Measurements from ENCODE around the gene EPS8L2. TPM values are rescaled to one million over a fixed set of nuclear protein-coding genes. Genes with fewer than 3 reads are reported as not detected.

EPS8L2 gene
- polyA plus RNA-seq, 1 experiment: 44.4 TPM

- CTCF ChIA-PET: interaction anchor here (0.6 to 1.7 kb wide), 8 partner anchors 10 to 70 kb away, joined by 3 to 8 read pairs (median 4); partner anchors contain the start of genes TALDO1 and TMEM80
- H3K36me3 ChIP-seq (ENCODE audit: control insufficient read depth, insufficient read depth, low read length): peaks cover 30% of the 10 kb centered on the region
- no peak overlapping the region for H3K4me3 ChIP-seq (ENCODE audit: low read depth, low read length)
- POLR2A ChIA-PET: no interaction called here
- no peak for DNase-seq (ENCODE audit: low read depth)
- TF ChIP-seq CTCF (IDR thresholded peaks at IDR 0.05; ENCODE audit: insufficient read depth, low read depth, low read length): peak; percentile 56
- no peaks in the 10 kb centered on the region for H3K27me3 ChIP-seq (ENCODE audit: control insufficient read depth, insufficient read depth, low read length)
Observed at GRCh38 chr11:765025-765801, 59.2 kb downstream of the EPS8L2 start.

- POLR2A ChIA-PET: no interaction called here
- CTCF ChIA-PET: interaction anchor here (0.7 to 1.7 kb wide), 6 partner anchors 10 to 70 kb away, joined by 3 to 8 read pairs (median 5); partner anchors contain the start of genes TALDO1 and TMEM80
Observed at GRCh38 chr11:765802-766091, 59.7 kb downstream of the EPS8L2 start.

GRCh38 chr11:766106-766935, 60.3 kb downstream of the EPS8L2 start:
- ChIA-PET CTCF (interaction anchor here (0.7 to 1.7 kb wide), 6 partner anchors 9 to 71 kb away, joined by 3 to 8 read pairs (median 5); partner anchors contain the start of genes TALDO1 and TMEM80), POLR2A (no interaction called here)
- no peak for DNase-seq (ENCODE audit: low read depth)
- H3K27me3 ChIP-seq (ENCODE audit: control insufficient read depth, insufficient read depth, low read length): no peaks in the 10 kb centered on the region
- TF ChIP-seq CTCF (IDR thresholded peaks at IDR 0.05; ENCODE audit: insufficient read depth, low read depth, low read length): no peak
- H3K36me3 ChIP-seq (ENCODE audit: control insufficient read depth, insufficient read depth, low read length): peaks cover 35% of the 10 kb centered on the region
- no peak overlapping the region for H3K4me3 ChIP-seq (ENCODE audit: low read depth, low read length)

More at GRCh38 chr11:765802-766091, 59.7 kb downstream of the EPS8L2 start:
- no peak for DNase-seq (ENCODE audit: low read depth)
- H3K4me3 ChIP-seq (ENCODE audit: low read depth, low read length): no peak overlapping the region
- H3K36me3 ChIP-seq (ENCODE audit: control insufficient read depth, insufficient read depth, low read length): peaks cover 32% of the 10 kb centered on the region
- H3K27me3 ChIP-seq (ENCODE audit: control insufficient read depth, insufficient read depth, low read length): no peaks in the 10 kb centered on the region
- no peak for TF ChIP-seq CTCF (IDR thresholded peaks at IDR 0.05; ENCODE audit: insufficient read depth, low read depth, low read length)

GRCh38 chr11:766936-767210, 60.8 kb downstream of the EPS8L2 start:
- CTCF ChIA-PET: interaction anchor here (1.4 to 1.5 kb wide), 2 partner anchors 17 to 20 kb away, joined by 6 to 8 read pairs; partner anchors contain the start of gene TALDO1
- Histone ChIP-seq H3K36me3 (ENCODE audit: control insufficient read depth, insufficient read depth, low read length) (peaks cover 37% of the 10 kb centered on the region), H3K27me3 (ENCODE audit: control insufficient read depth, insufficient read depth, low read length) (no peaks in the 10 kb centered on the region), H3K4me3 (ENCODE audit: low read depth, low read length) (no peak overlapping the region)
- TF ChIP-seq CTCF (IDR thresholded peaks at IDR 0.05; ENCODE audit: insufficient read depth, low read depth, low read length): no peak
- DNase-seq (ENCODE audit: low read depth): no peak
- POLR2A ChIA-PET: no interaction called here

- ChIA-PET POLR2A (interaction anchor here (0.7 kb wide), 1 partner anchor 320 kb away, joined by 4 read pairs; no protein-coding TSS in a partner anchor), CTCF (no interaction called here)
- DNase-seq (ENCODE audit: low read depth): no peak
- H3K4me3 ChIP-seq (ENCODE audit: low read depth, low read length): no peak overlapping the region
- no peaks in the 10 kb centered on the region for H3K27me3 ChIP-seq (ENCODE audit: control insufficient read depth, insufficient read depth, low read length)
- no peak for TF ChIP-seq CTCF (IDR thresholded peaks at IDR 0.05; ENCODE audit: insufficient read depth, low read depth, low read length)
- peaks cover 39% of the 10 kb centered on the region for H3K36me3 ChIP-seq (ENCODE audit: control insufficient read depth, insufficient read depth, low read length)
Observed at GRCh38 chr11:767238-767637, 61.2 kb downstream of the EPS8L2 start.

All from BJ (cell line).